GM10266 (cell line): ENCODE data around the gene INMT.

Experiments
- DNase-seq: peaks from one replicate; pipeline ENCODE4 v3.0.0; 2012; ENCODE audit errors: extremely low spot score
- TF ChIP-seq, protein P1 (sequence below): IDR thresholded peaks from 2 replicates; pipeline ENCODE4 v1.5.1; 2012; ENCODE audit warnings: mild to moderate bottlenecking, low read depth; ENCODE audit not compliant: control insufficient read depth, insufficient read depth; ENCODE audit errors: missing control alignments

Gene INMT

DNA sequence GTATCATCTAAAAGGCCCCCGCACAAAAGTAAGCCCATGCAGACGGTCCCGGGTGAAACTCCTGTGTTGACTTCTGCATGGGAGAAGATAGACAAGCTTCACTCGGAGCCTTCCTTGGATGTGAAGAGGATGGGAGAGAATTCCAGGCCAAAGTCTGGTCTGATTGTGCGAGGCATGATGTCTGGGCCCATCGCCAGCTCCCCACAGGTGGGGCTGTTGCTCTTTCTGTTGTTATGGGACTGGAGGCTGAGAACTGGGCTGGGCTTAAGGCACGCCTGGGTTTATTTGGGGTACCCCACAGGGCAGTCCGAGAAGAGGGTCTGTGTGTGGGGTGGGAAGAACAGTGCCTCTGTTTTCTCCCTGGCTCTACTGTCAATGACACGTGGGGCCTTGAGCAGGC lies 33.9 kb downstream of the INMT start:
- no peak for DNase-seq
- TF ChIP-seq, protein P1, sequence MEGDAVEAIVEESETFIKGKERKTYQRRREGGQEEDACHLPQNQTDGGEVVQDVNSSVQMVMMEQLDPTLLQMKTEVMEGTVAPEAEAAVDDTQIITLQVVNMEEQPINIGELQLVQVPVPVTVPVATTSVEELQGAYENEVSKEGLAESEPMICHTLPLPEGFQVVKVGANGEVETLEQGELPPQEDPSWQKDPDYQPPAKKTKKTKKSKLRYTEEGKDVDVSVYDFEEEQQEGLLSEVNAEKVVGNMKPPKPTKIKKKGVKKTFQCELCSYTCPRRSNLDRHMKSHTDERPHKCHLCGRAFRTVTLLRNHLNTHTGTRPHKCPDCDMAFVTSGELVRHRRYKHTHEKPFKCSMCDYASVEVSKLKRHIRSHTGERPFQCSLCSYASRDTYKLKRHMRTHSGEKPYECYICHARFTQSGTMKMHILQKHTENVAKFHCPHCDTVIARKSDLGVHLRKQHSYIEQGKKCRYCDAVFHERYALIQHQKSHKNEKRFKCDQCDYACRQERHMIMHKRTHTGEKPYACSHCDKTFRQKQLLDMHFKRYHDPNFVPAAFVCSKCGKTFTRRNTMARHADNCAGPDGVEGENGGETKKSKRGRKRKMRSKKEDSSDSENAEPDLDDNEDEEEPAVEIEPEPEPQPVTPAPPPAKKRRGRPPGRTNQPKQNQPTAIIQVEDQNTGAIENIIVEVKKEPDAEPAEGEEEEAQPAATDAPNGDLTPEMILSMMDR, result no peak

DNA sequence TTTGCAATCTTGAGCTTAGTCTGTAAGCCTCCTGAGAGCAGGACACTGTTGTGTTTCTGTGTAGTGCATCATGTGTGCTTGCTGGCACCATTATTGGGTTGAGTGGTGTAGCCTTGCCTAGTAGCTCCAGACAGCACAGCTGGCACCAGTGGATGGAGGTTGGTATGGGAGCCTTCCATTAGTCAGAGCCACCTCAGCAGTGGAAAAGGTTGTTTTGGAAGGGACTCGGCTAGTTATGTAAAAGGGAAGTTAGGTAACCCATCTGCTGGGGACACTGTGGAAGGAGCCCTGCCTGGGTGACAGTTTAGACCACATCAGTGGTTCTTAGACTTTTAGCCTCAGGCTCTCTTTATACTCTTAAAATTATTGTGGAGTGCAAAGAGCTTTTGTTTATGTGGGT lies 35.6 kb downstream of the INMT start:
- TF ChIP-seq, protein P1, result no peak
- no peak for DNase-seq

DNA sequence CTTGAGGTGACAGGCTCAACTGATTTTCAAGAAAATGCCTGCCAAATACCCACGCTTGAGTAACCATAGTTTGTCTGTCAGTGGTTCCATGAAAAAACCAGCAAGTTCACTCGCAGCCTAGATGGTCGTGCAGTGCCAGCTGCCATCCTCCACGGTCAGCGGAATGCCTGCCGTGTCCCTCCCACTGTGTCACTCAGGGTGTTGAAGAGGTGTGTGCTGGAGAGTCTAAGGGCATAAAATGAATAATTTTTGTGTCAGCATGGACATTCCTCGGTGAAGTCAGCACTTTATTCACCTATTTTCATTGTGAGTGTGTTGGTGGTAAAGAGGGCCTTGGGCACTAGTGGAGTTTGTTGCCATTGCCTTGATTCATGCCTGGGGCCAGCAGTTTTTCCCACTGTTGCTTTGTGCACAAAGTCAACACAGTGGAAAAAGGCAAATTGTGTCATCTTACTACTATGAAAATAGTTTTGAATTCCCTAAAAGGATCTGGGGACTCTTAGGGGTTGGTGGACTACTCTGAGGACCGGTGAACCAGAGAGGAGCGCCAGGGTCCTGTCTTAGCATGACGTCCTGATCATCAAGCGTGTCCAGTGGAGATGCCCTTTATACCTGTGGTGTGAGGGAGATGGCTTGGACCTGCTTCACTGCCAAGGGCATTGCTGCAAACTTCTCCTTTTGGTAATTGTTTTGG lies 36.9 kb downstream of the INMT start:
- TF ChIP-seq, protein P1, result no peak
- no peak for DNase-seq

DNA sequence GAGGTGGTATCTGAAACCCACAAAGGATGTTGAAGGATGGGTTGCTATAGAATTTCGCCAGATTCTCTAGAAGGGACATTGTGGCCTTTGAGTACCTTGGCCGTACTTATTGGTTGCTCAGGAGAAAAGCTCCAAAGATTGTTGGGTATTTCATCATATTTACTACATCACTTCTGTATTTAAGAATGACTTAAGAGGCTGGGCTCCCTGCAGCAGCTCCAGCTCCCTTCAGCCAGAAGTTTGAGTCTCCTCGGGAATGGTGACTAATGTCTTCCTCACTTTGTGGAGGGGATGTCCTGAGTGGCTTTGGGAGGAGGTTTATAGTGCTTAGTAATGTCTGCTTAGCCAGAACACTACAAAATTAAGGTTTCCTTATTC lies 37.4 kb downstream of the INMT start:
- TF ChIP-seq, protein P1, result no peak
- DNase-seq, result no peak

DNA sequence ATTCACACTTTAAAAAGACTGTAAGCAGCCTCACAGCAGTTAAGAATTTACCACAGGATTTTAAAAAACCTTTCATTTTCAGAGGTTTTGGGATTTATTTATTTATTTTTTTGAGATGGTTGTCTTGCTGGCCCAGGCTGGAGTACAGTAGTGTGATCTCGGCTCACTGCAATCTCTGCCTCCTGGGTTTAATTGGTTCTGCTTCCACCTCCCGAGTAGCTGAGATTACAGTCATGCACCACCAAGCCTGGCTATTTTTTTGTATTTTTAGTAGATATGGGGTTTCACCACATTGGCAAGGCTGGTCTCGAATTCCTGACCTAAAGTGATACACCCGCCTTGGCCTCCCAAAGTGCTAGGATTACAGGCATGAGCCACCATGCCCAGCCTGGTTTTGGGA lies 38.4 kb downstream of the INMT start:
- no peak for DNase-seq
- TF ChIP-seq, protein P1, result no peak

DNA sequence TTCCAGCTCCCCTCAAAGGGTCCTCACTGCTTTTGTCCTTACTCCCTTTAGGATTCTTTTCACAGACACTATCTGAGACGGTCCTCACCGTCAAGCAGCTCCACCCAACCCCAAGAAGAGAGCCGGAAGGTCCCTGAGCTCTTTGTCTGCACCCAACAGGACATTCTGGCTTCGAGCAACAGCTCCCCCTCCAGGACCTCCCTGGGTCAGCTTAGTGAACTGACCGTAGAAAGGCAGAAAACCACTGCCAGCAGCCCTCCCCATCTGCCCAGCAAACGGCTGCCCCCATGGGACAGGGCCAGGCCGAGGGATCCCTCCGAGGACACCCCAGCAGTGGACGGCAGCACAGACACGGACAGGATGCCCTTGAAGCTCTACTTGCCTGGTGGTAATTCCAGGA lies 39.2 kb downstream of the INMT start:
- TF ChIP-seq, protein P1, result no peak
- DNase-seq, result no peak

DNA sequence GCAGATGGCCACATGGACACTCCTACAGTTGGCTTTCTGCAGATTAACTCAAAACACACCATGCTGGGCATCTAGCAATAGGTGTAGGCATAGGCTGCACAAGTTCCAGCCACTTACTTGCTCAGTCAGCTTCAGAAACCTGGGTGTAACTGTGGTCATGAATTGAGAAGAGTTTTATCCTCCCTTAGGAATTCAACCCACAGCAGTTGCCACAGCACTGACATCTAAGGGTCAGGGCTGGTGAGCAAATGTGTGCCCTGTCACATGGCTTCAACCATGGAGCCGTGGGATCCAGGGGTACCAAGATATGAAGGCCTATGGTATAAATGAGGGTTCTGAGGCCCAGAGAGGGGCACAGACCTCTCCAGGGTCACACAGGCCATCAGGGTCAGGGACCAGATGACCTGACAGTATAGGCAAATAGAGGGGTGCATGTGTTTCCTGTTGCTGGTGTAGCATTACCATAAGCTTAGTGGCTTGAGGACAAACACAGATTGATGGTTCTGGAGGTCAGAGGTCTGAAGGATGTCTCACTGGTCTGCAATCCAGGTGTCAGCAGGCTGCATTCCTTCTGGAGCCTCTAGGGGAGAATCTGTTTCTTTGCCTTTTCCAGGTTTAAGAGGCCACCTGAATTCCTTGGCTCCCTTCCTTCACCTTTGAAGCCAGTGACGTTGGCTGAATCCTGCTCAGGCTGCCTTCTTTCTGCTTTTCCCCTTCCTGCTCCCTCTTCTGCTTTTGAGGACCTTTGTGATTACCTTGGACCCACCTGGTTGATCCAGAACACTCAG lies 43.4 kb downstream of the INMT start:
- TF ChIP-seq, protein P1, result no peak
- DNase-seq, result no peak
